HepG2 (cell line): ENCODE results near the gene FCN1. TPM values are rescaled to one million over a fixed set of nuclear protein-coding genes. Genes with fewer than 3 reads are reported as not detected.

Source experiments
- ATAC-seq: fragments of 200-7000 bp; cut with Tn5 transposase; 3 replicates; pipeline ENCODE4 v1.9.1; 2020; ENCODE audit warnings: mild to moderate bottlenecking, moderate library complexity
- BruUV-seq: library from RNA; stranded (reverse); fragments of 400-500 nt; replicated peaks from 2 replicates; lab custom pipeline; 2021; lab: Mats Ljungman, UMichigan
- CTCF ChIA-PET: fragments of 300-600 bp; formaldehyde crosslinking; extraction: SDS; loops from one replicate; lab custom pipeline; 2021; ENCODE audit warnings: low total read pairs, inconsistent platforms, low intra/inter-chr PET ratio; lab: Yijun Ruan, JAX
- POLR2A ChIA-PET: fragments of 350-600 bp; sonication (Branson Sonifier 250); formaldehyde crosslinking; loops from one replicate; lab custom pipeline; 2020; ENCODE audit warnings: antibody characterized with exemption, inconsistent platforms; lab: Yijun Ruan, JAX
- DNase-seq: peaks from one replicate; pipeline ENCODE4 v3.0.0-alpha.2; 2015; ENCODE audit warnings: low spot score
- FAIRE-seq: peaks from 3 replicates; lab custom pipeline; 2011; peaks lifted over from hg19 to GRCh38; lab: Jason Lieb, UNC
- H2AFZ ChIP-seq: one replicate; pipeline ENCODE4 v1.6.1; 2011; ENCODE audit warnings: low read length, inconsistent platforms
- H3K27ac ChIP-seq: fragments of 300-600 bp; 3 replicates; pipeline ENCODE4 v1.8.0; 2011; ENCODE audit warnings: mixed run types, mild to moderate bottlenecking, mixed read lengths, low read length, inconsistent platforms; ENCODE audit not compliant: insufficient read depth; ENCODE audit errors: extremely low read length
- H3K27me3 ChIP-seq, 2 experiments: fragments of 200-600 bp in 1 of 2; 2 replicates in 1 of 2; 3 replicates in 1 of 2; pipeline versions ENCODE4 v1.6.0 to v1.8.0; 2011; ENCODE audit warnings: low read length in 2 of 2, mild to moderate bottlenecking in 2 of 2, moderate library complexity in 2 of 2, inconsistent platforms in 1 of 2; ENCODE audit not compliant: insufficient read depth in 2 of 2, control insufficient read depth in 1 of 2
- H3K36me3 ChIP-seq, 2 experiments: fragments of 200-600 bp in 1 of 2; replicated peaks in 1 of 2; 2 replicates in 1 of 2; 3 replicates in 1 of 2; pipeline versions ENCODE4 v1.5.1 to v1.8.0; 2011; ENCODE audit warnings: low read length in 2 of 2, inconsistent platforms in 1 of 2; ENCODE audit not compliant: insufficient read depth in 2 of 2, control insufficient read depth in 1 of 2
- H3K4me1 ChIP-seq: 2 replicates; pipeline ENCODE4 v1.5.1; 2012; ENCODE audit warnings: low read length, inconsistent platforms; ENCODE audit not compliant: insufficient read depth
- H3K4me2 ChIP-seq: 2 replicates; pipeline ENCODE4 v1.6.0; 2011; ENCODE audit warnings: low read depth, low read length, inconsistent platforms
- H3K4me3 ChIP-seq, 3 experiments: fragments of 200-600 bp in 1 of 3; sonication (generic), shearing (Covaris generic) in 1 of 3; replicated peaks in 1 of 3; 2 replicates each; pipeline ENCODE4 v1.5.1; 2011 to 2016; ENCODE audit warnings: low read length in 3 of 3, inconsistent platforms in 2 of 3, low read depth in 2 of 3, mild to moderate bottlenecking in 2 of 3, control low read depth in 1 of 3, mixed read lengths in 1 of 3; ENCODE audit not compliant: insufficient read depth in 1 of 3
- H3K79me2 ChIP-seq: one replicate; pipeline ENCODE4 v1.6.1; 2011; ENCODE audit warnings: low read length, inconsistent platforms; ENCODE audit not compliant: insufficient read depth
- H3K9ac ChIP-seq: 2 replicates; pipeline ENCODE4 v1.6.0; 2011; ENCODE audit warnings: mild to moderate bottlenecking, low read depth, low read length, inconsistent platforms; ENCODE audit not compliant: insufficient read depth
- H3K9me3 ChIP-seq: 2 replicates; pipeline ENCODE4 v1.5.1; 2012; ENCODE audit warnings: mild to moderate bottlenecking, low read length
- H4K20me1 ChIP-seq: 2 replicates; pipeline ENCODE4 v1.6.0; 2011; ENCODE audit warnings: inconsistent platforms, mild to moderate bottlenecking, low read length, moderate library complexity; ENCODE audit not compliant: insufficient read depth
- MATR3 ChIP-seq: sonication (generic); formaldehyde crosslinking; IDR thresholded peaks from 2 replicates; pipeline ENCODE4 v1.4.0; 2020; ENCODE audit warnings: missing genetic modification reagents
- MED8 ChIP-seq: sonication (generic); formaldehyde crosslinking; IDR thresholded peaks from 2 replicates; pipeline ENCODE4 v1.8.1; 2023; ENCODE audit warnings: mild to moderate bottlenecking, missing genetic modification reagents; ENCODE audit not compliant: insufficient replicate concordance
- MTF1 ChIP-seq: sonication (generic); formaldehyde crosslinking; IDR thresholded peaks from 2 replicates; pipeline ENCODE4 v1.5.0; 2020; ENCODE audit warnings: missing genetic modification reagents
- MXD3 ChIP-seq: IDR thresholded peaks from 2 replicates; pipeline ENCODE4 v1.6.1; 2016; ENCODE audit warnings: mild to moderate bottlenecking, missing biosample characterization, missing genetic modification reagents
- SMARCC2 ChIP-seq: fragments of 450-650 bp; IDR thresholded peaks from 2 replicates; pipeline ENCODE4 v1.6.1; 2017; ENCODE audit warnings: antibody characterized with exemption, mild to moderate bottlenecking
- U2AF2 ChIP-seq: fragments of 200-400 bp; formaldehyde crosslinking; IDR thresholded peaks from 2 replicates; pipeline ENCODE4 v1.6.1; 2017; ENCODE audit warnings: low read depth, mild to moderate bottlenecking, low read length
- ZNF280B ChIP-seq: sonication (generic); formaldehyde crosslinking; IDR thresholded peaks from 2 replicates; pipeline ENCODE4 v1.5.0; 2020; ENCODE audit warnings: missing genetic modification reagents, mild to moderate bottlenecking, borderline replicate concordance
- ZNF441 ChIP-seq: sonication (generic); formaldehyde crosslinking; IDR thresholded peaks from 2 replicates; pipeline ENCODE4 v1.7.0; 2021; ENCODE audit warnings: missing genetic modification reagents, borderline replicate concordance
- ZNF558 ChIP-seq: sonication (generic); formaldehyde crosslinking; IDR thresholded peaks from 2 replicates; pipeline ENCODE4 v1.9.0; 2022; ENCODE audit warnings: mild to moderate bottlenecking, missing genetic modification reagents, borderline replicate concordance
- WGBS: methylation state at CpG from one replicate; pipeline ENCODE4 v1.1.6; 2017; ENCODE audit warnings: low lambda C conversion rate; 5-methylcytosine and 5-hydroxymethylcytosine counted together
- in situ Hi-C: cut with HindIII; loops from 2 replicates; pipeline ENCODE4 v1.10.0; 2017; ENCODE audit warnings: low pct_unique_long_range_greater_than_20kb; ENCODE audit not compliant: extremely low pct_ligation_motif_present
- intact Hi-C: fragments of 100-400 bp; cut with micrococcal nuclease; formaldehyde crosslinking; loops from one replicate; pipeline ENCODE4 v1.10.0; 2022; ENCODE audit not compliant: unreplicated experiment
- polyA plus RNA-seq, 8 experiments: library from polyadenylated mRNA; depleted of rRNA in 3 of 8; stranded (reverse) in 7 of 8; unstranded in 1 of 8; fragments of >200 nt; fragmentation: Illumina TruSeq in 4 of 8; extraction: Trizol in 4 of 8; gene quantifications; 2 replicates each; pipeline versions ENCODE4 v1.2.1 to v1.2.3, GENCODE V29; 2011 to 2016; ENCODE audit warnings: low read depth in 4 of 8, missing spikeins in 1 of 8, mixed read lengths in 1 of 8; ENCODE audit not compliant: insufficient read depth in 1 of 8
- total RNA-seq, 5 experiments: library from RNA; depleted of rRNA; stranded (reverse); fragments of >200 nt; fragmentation: Illumina TruSeq; extraction: Trizol; gene quantifications; 2 replicates each; pipeline ENCODE4 v1.2.3, GENCODE V29; 2016; ENCODE audit warnings: low read depth in 1 of 5
- TF ChIP-seq, protein P1 (sequence below): sonication (generic); formaldehyde crosslinking; IDR thresholded peaks from 2 replicates; pipeline ENCODE4 v1.9.0; 2021; ENCODE audit warnings: missing genetic modification reagents, borderline replicate concordance

FCN1 gene
- total and polyA plus RNA-seq, 2 of the 13 experiments (the other 11 are each of a cell fraction or from before 2014, with no cell fraction given) = not detected

DNA sequence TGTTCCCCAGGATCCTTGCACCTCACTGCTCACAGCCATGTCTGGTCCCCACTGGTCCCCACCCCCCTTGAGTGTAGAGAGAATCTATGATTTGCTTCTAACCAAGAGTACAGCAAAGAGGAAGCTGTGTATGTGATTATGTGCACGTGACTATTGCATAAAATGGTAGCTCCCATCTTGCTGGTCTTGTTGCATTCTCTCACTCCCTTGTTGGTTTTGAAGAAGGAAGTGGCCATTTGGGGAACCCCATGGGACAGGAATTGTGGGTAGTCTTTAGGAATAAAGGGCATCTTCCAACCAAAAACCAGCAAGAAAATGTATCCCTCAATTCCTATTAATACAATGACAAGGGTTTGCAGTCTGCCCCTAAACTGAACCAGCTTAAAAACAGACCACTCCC, 42.3 kb downstream of the FCN1 start:
- Histone ChIP-seq H3K4me2 (no peak overlapping the region), H3K36me3 (no peaks in the 10 kb centered on the region), H3K27ac (no peak overlapping the region), H3K9me3 (no peaks in the 10 kb centered on the region), H3K79me2 (no peaks in the 10 kb centered on the region), H3K27me3 (peaks cover 2 to 21% of the 10 kb centered on the region in 2 experiments; a peak in 3 of 5 replicates), H3K9ac (no peak overlapping the region), H2AFZ (no peak overlapping the region), H3K4me1 (no peaks in the 10 kb centered on the region), H3K4me3 (no peak overlapping the region), H4K20me1 (no peaks in the 10 kb centered on the region)
- no peak for DNase-seq
- no peak for TF ChIP-seq MATR3 (CRISPR knock-in tag)
- no peak for TF ChIP-seq MTF1
- no peak for TF ChIP-seq ZNF280B (CRISPR knock-in tag)
- TF ChIP-seq MXD3 (CRISPR knock-in tag) = no peak
- TF ChIP-seq SMARCC2 = no peak
- TF ChIP-seq ZNF558 = no peak
- no peak for TF ChIP-seq ZNF441 (CRISPR knock-in tag)
- no peak for TF ChIP-seq MED8
- TF ChIP-seq, protein P1, sequence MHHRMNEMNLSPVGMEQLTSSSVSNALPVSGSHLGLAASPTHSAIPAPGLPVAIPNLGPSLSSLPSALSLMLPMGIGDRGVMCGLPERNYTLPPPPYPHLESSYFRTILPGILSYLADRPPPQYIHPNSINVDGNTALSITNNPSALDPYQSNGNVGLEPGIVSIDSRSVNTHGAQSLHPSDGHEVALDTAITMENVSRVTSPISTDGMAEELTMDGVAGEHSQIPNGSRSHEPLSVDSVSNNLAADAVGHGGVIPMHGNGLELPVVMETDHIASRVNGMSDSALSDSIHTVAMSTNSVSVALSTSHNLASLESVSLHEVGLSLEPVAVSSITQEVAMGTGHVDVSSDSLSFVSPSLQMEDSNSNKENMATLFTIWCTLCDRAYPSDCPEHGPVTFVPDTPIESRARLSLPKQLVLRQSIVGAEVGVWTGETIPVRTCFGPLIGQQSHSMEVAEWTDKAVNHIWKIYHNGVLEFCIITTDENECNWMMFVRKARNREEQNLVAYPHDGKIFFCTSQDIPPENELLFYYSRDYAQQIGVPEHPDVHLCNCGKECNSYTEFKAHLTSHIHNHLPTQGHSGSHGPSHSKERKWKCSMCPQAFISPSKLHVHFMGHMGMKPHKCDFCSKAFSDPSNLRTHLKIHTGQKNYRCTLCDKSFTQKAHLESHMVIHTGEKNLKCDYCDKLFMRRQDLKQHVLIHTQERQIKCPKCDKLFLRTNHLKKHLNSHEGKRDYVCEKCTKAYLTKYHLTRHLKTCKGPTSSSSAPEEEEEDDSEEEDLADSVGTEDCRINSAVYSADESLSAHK (CRISPR knock-in tag) = no peak
- TF ChIP-seq U2AF2 = no peak
- POLR2A ChIA-PET = no interaction called here
- BruUV-seq = no TSS peak
- intact Hi-C loops (no loop called here), in situ Hi-C loops (no loop called here)
- CTCF ChIA-PET = no interaction called here
- FAIRE-seq = no peak
- no peak for ATAC-seq
- 0% methylated on average over 1 of the region's 1 CpG for WGBS
